CD4-positive, alpha-beta T cell (primary cell): Measurements from ENCODE around the gene LAPTM5. TPM values are rescaled to one million over a fixed set of nuclear protein-coding genes. Genes with fewer than 3 reads are reported as not detected.

Experiments used
- ATAC-seq: fragments of 200-7000 bp; cut with Tn5 transposase; one replicate; pipeline ENCODE4 v1.10.0; 2022; ENCODE audit warnings: mild to moderate bottlenecking; ENCODE audit not compliant: poor library complexity
- CTCF ChIA-PET: fragments of 350-600 bp; sonication (Branson Sonifier 250); formaldehyde crosslinking; loops from one replicate; lab custom pipeline; 2021; ENCODE audit warnings: antibody characterized with exemption, inconsistent platforms; lab: Charles Lee
- POLR2A ChIA-PET: fragments of 350-600 bp; sonication (Branson Sonifier 250); formaldehyde crosslinking; loops from one replicate; lab custom pipeline; 2021; ENCODE audit warnings: antibody characterized with exemption, inconsistent platforms; lab: Charles Lee
- DNase-seq, 14 experiments: peaks; one replicate each; pipeline ENCODE4 v3.0.0-alpha.2; 2013 to 2020; ENCODE audit warnings: mixed read lengths in 2 of 14
- H3K27ac ChIP-seq, 2 donors: one replicate each; pipeline versions ENCODE4 v1.5.1 to v1.7.0; 2013; ENCODE audit warnings: low read length in 2 of 2, low read depth in 1 of 2, mild to moderate bottlenecking in 1 of 2
- H3K27me3 ChIP-seq, 2 experiments: 1 replicate in 1 of 2; 2 replicates in 1 of 2; pipeline versions ENCODE4 v1.6.1 to v1.7.0; 2013; ENCODE audit warnings: low read length in 2 of 2, control low read depth in 1 of 2, mild to moderate bottlenecking in 1 of 2, moderate library complexity in 1 of 2; ENCODE audit not compliant: insufficient read depth in 2 of 2, control insufficient read depth in 1 of 2
- H3K36me3 ChIP-seq: one replicate; pipeline ENCODE4 v1.6.1; 2013; ENCODE audit warnings: low read length, control low read depth; ENCODE audit not compliant: insufficient read depth
- H3K4me1 ChIP-seq: one replicate; pipeline ENCODE4 v1.6.1; 2013; ENCODE audit warnings: low read length, control low read depth; ENCODE audit not compliant: insufficient read depth
- H3K4me3 ChIP-seq: one replicate; pipeline ENCODE4 v1.5.1; 2013; ENCODE audit warnings: mild to moderate bottlenecking, low read length, moderate library complexity
- H3K9me3 ChIP-seq, 2 experiments: 1 replicate in 1 of 2; 2 replicates in 1 of 2; pipeline versions ENCODE4 v1.6.1 to v1.7.0; 2013; ENCODE audit warnings: low read length in 2 of 2, mild to moderate bottlenecking in 2 of 2, control low read depth in 1 of 2, moderate library complexity in 1 of 2; ENCODE audit not compliant: control insufficient read depth in 1 of 2, insufficient read depth in 1 of 2
- H3K27ac Mint-ChIP-seq: one replicate; pipeline ENCODE4 v1.8.0; 2020; ENCODE audit warnings: mixed read lengths
- H3K27me3 Mint-ChIP-seq: one replicate; pipeline ENCODE4 v1.8.0; 2021; ENCODE audit warnings: mixed read lengths
- H3K36me3 Mint-ChIP-seq: one replicate; pipeline ENCODE4 v1.8.0; 2021; ENCODE audit warnings: low read depth, mixed read lengths
- H3K4me1 Mint-ChIP-seq: one replicate; pipeline ENCODE4 v1.8.0; 2021; ENCODE audit warnings: low read depth, mixed read lengths
- H3K4me3 Mint-ChIP-seq: one replicate; pipeline ENCODE4 v1.8.0; 2020; ENCODE audit warnings: mild to moderate bottlenecking, mixed read lengths
- H3K9me3 Mint-ChIP-seq: one replicate; pipeline ENCODE4 v1.8.0; 2020; ENCODE audit warnings: mixed read lengths
- intact Hi-C, 2 experiments: fragments of 100-400 bp; cut with DNase I in 1 of 2; cut with micrococcal nuclease in 1 of 2; formaldehyde crosslinking; loops; one replicate each; pipeline versions ENCODE4 v1.15.1 to v1.9.0; 2023 to 2025; cut with DNase I, micrococcal nuclease
- total RNA-seq, 174 experiments: library from RNA in 2 of 174; stranded (reverse) in 2 of 174; gene quantifications; one replicate each; pipeline ENCODE4 v1.2.3 and lab custom pipeline; 2021 to 2026
- TF ChIP-seq, protein P1 (sequence below): fragments of 200-600 bp; IDR thresholded peaks from one replicate; pipeline ENCODE4 v1.8.0; 2022; ENCODE audit warnings: antibody characterized with exemption, mild to moderate bottlenecking

The LAPTM5 gene
- total RNA-seq, 2 experiments from 2014 or later = 625 to 642 TPM

DNA sequence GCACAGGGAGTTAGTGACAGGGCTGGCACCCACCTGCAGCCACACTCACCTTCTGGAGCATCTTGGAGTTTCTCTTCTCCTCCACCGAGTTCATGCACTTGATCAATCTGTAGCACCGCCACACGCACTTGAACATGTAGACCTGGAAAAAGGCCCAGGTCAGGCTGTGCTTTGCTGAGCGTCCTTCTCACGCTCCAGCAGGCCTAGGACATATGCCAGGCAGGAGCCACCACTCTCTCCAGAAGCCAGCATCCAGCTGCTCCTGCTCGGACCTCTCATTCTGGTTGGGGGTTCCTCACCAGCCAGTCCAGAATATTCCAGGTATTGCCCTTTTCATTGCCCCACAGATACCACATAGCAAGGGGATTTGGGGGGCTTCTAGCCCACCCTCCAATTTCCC, 22.4 kb downstream of the LAPTM5 start:
- peak overlapping the region in 1 of 2 donors; percentile 43 for H3K27ac ChIP-seq
- DNase-seq (no peak), ATAC-seq (no peak)
- H3K4me3 ChIP-seq = no peak overlapping the region
- Mint-ChIP-seq H3K9me3 (no peaks in the 10 kb centered on the region), H3K27me3 (no peaks in the 10 kb centered on the region), H3K36me3 (peaks cover 92% of the 10 kb centered on the region), H3K4me1 (peaks cover 40% of the 10 kb centered on the region), H3K27ac (peak overlapping the region; percentile 96), H3K4me3 (no peak overlapping the region)
- peaks cover 44% of the 10 kb centered on the region for H3K4me1 ChIP-seq
- H3K9me3 ChIP-seq = no peaks in the 10 kb centered on the region
- TF ChIP-seq, protein P1, sequence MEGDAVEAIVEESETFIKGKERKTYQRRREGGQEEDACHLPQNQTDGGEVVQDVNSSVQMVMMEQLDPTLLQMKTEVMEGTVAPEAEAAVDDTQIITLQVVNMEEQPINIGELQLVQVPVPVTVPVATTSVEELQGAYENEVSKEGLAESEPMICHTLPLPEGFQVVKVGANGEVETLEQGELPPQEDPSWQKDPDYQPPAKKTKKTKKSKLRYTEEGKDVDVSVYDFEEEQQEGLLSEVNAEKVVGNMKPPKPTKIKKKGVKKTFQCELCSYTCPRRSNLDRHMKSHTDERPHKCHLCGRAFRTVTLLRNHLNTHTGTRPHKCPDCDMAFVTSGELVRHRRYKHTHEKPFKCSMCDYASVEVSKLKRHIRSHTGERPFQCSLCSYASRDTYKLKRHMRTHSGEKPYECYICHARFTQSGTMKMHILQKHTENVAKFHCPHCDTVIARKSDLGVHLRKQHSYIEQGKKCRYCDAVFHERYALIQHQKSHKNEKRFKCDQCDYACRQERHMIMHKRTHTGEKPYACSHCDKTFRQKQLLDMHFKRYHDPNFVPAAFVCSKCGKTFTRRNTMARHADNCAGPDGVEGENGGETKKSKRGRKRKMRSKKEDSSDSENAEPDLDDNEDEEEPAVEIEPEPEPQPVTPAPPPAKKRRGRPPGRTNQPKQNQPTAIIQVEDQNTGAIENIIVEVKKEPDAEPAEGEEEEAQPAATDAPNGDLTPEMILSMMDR = no peak
- CTCF ChIA-PET = interaction anchor here (1.0 kb wide), 1 partner anchor 8 kb away, joined by 3 read pairs; no protein-coding TSS in a partner anchor
- POLR2A ChIA-PET = interaction anchor here (1.1 to 7.1 kb wide), 3 partner anchors 10 to 20 kb away, joined by 3 to 74 read pairs (median 4); no protein-coding TSS in a partner anchor
- intact Hi-C loops = no loop called here
- H3K36me3 ChIP-seq = peaks cover 77% of the 10 kb centered on the region
- H3K27me3 ChIP-seq = no peaks in the 10 kb centered on the region

DNA sequence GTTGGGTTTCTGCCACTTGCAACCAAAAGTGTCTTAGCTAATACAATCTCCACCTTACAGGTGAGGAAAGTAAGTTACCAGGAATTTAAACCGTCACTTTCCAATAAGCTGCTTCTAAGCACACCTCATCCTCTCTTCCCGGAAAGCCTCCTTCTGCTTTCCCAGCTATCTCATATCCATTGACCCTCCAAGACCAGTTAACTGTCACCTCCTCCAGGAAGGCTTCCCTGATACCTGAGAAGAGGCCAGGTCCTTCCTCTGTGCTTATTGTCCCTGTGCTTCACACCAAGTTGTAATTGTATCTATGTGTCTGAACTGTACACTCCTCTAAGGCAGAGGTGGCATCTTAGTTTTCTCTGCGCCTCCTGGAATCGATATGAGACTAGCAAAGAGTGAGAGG, 23.0 kb downstream of the LAPTM5 start:
- H3K27ac Mint-ChIP-seq = peak overlapping the region; percentile 96
- peak overlapping the region in 1 of 2 donors; percentile 43 for H3K27ac ChIP-seq
- peaks cover 87% of the 10 kb centered on the region for H3K36me3 Mint-ChIP-seq
- H3K36me3 ChIP-seq = peaks cover 72% of the 10 kb centered on the region
- no peak overlapping the region for H3K4me3 Mint-ChIP-seq
- ChIA-PET CTCF (no interaction called here), POLR2A (interaction anchor here (1.1 to 7.1 kb wide), 3 partner anchors 10 to 20 kb away, joined by 3 to 74 read pairs (median 4); no protein-coding TSS in a partner anchor)
- H3K4me3 ChIP-seq = no peak overlapping the region
- no peaks in the 10 kb centered on the region for H3K9me3 Mint-ChIP-seq
- no peaks in the 10 kb centered on the region for H3K27me3 ChIP-seq
- ATAC-seq (no peak), DNase-seq (no peak)
- H3K27me3 Mint-ChIP-seq = no peaks in the 10 kb centered on the region
- H3K9me3 ChIP-seq = no peaks in the 10 kb centered on the region
- peaks cover 35% of the 10 kb centered on the region for H3K4me1 Mint-ChIP-seq
- TF ChIP-seq, protein P1 = no peak
- intact Hi-C loops = no loop called here
- peaks cover 42% of the 10 kb centered on the region for H3K4me1 ChIP-seq

DNA sequence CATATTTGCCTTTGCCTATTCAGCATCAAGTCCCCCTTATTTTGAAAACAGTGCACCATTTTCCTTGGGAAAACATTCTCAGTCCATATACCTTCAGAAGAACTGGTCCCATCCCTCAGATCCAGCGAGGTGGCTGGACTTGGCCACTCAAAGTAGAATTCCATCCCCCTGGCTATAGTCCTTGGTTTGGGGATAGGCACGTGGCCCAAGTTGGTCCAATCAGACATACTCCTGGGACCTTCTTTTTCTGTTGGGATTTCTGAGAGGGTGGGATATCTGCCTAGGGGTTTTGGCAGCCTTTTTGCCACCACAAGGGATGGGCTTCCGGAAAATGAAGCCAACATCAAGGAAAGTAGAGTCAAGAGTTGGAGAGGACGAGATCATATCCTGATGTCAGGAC, 23.5 kb downstream of the LAPTM5 start:
- Histone ChIP-seq H3K9me3 (no peaks in the 10 kb centered on the region), H3K36me3 (peaks cover 67% of the 10 kb centered on the region), H3K4me3 (no peak overlapping the region), H3K4me1 (peaks cover 41% of the 10 kb centered on the region), H3K27ac (no peak overlapping the region), H3K27me3 (no peaks in the 10 kb centered on the region)
- Mint-ChIP-seq H3K9me3 (no peaks in the 10 kb centered on the region), H3K27me3 (no peaks in the 10 kb centered on the region), H3K4me1 (peaks cover 30% of the 10 kb centered on the region), H3K27ac (peak overlapping the region; percentile 96), H3K36me3 (peaks cover 82% of the 10 kb centered on the region), H3K4me3 (no peak overlapping the region)
- DNase-seq (no peak), ATAC-seq (no peak)
- intact Hi-C loops = no loop called here
- ChIA-PET POLR2A (interaction anchor here (7.1 kb wide), 1 partner anchor 11 kb away, joined by 74 read pairs; no protein-coding TSS in a partner anchor), CTCF (interaction anchor here (2.2 kb wide), 1 partner anchor 10 kb away, joined by 9 read pairs; no protein-coding TSS in a partner anchor)
- TF ChIP-seq, protein P1 = no peak
